Measurements from ENCODE around the gene MTMR3.

DNA sequence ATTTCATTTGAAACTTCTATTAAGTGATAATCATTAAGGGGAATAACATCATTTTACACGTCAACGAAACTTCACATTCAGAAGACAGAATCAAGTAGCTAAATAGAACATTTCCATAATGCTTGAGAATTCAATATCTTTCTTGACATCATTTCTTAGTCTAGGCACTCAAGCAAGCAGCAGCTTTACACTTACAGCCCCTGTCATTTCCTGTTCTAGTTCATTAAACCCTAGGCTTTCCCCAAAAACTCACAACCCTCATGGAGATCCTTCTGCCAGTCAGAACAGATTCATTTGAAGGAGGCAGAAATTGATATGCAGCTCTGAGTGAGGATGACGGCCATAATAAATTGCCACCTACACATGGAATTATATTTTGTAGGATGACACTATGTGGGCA lies 192.0 kb downstream of the MTMR3 start:
- TF ChIP-seq CTCF (IDR thresholded peaks at IDR 0.05), result no peak
- no peak for TF ChIP-seq EZH2 (IDR thresholded peaks at IDR 0.05)

Data from neural progenitor cell (in vitro differentiated cells).